ENCODE measurements around the gene PRDM16.

Gene PRDM16

GRCh38 chr1:3103967-3104677, 35.1 kb downstream of the PRDM16 start:
- no peak for DNase-seq (ENCODE audit: low spot score)

DNA sequence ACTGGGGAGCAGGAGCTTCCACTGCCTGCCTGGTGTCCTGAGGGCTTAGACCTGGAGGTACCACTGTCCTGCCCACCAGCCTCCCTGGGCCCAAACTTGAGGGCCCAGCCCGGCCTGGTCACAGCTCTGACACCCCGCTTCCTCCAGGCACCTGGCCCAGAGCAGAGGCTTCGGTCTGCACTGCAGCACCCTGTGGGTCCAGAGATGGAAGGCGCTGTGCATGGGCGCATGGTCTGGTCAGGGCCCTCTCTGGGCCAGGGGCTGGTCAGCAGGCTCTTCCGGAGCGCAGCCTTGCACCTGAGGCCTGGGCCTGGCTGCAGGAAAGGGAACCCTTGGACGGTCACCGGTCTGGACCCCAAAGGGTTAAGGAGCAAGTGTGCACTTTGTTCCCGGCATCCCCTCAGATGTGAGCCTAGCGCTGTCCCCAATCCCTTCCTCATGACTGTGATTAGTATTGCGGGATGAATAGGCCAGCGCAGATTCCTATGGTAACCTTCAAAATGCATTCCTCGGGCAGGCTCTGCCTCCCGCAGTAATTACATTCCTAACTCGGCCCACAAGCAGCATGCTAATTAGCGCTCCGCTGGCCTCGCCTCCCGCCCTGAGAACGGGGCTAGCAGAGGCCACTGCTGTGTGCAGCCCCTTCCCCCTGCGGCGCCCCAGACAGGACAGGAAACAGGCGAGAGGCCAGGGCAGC, 36.3 kb downstream of the PRDM16 start:
- DNase-seq (ENCODE audit: low spot score), result no peak

- DNase-seq (ENCODE audit: low spot score), result no peak
Measured at GRCh38 chr1:3106216-3106615, 37.2 kb downstream of the PRDM16 start.

DNA sequence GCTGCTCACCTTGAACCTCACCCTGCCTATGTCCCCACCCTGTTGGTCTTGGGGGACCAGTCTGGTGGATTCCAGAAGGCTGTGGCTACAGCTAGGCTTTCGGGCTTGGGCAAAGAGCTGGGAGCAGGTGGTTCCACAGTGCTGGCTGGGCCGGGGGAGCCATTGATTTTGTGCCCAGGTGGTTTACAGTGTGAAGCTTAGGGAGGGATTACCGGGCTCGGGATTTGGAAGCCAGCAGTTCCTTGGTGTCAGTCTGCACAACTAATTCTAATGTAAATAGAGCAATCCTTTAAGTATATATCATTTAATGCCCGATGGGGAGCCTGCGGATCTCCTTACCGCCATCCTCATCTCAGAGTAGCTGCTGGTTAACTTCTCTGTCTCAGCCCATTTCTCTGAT, 38.2 kb downstream of the PRDM16 start:
- no peak for DNase-seq (ENCODE audit: low spot score)

DNA sequence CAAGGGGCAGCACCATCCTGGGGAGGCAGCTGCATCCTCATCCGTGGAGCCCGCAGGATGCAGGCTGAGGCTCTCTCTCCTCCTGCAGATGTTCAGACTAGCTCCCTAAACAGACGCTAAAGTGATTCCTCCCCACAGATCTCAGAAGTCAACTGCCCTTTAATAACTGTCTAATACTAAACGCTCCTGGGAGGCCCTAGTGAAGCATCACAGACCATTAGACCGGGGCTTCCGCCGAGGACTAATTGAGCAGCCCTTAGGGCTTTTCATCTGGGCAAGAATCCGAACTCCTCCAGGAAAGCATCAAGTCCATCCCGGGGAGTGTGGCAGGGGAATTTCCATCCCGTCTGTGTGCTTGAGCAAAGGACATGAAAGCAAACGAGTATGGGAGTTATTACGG, 40.4 kb downstream of the PRDM16 start:
- no peak for DNase-seq (ENCODE audit: low spot score)

DNA sequence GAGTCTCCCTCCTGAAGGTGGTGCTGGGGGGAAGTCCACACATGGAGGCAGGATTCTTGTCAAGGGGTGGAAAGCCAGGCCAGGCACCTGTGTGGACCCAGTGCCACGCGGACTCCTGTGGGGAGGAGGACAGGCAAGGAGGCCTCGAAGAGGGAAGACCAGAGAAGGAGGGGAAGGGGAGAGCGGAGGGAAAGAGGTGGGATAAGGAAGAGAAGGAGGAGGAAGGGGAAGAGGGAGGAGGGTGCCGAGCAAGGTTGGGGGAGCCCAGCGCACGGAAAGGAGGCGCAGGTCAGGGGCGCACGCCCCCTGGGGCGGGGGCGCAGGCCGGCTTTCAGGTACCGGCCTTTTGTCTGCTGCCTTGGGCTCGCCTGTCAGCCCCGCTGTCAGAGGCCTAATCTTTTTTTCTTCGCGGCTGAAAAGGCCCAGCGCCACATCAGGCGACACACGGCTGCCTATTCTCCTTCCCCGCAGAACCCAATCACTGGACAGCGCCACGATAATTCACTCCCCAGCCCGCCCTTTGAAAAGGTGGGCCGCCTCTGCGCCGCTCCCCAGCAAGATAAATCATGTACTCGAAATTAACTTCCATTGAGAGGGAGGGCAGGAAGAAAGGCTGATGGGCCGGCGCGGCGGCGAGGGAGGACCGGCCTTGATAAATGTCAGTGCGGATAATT, 42.5 kb downstream of the PRDM16 start:
- DNase-seq (ENCODE audit: low spot score), result no peak

DNA sequence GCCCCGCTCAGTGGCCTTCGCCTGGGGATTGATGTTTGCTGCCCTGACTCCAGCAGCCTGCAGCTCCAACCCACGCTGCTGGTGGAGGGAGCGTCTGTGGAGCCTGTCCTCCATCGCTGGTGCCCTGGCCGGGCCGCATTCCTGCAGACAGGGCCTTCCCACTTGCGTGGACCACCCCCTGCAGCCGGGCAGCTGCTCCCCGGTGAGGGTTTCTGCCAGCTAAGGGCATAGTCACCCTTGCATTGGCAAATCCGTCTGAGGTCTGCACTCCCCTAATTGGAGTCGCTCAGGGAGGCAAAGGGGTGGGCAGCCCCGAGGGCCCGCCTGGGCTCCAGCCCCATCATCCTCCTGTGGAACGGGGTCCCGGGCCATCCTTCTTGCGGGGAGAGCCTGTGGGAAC, 43.5 kb downstream of the PRDM16 start:
- no peak for DNase-seq (ENCODE audit: low spot score)

DNA sequence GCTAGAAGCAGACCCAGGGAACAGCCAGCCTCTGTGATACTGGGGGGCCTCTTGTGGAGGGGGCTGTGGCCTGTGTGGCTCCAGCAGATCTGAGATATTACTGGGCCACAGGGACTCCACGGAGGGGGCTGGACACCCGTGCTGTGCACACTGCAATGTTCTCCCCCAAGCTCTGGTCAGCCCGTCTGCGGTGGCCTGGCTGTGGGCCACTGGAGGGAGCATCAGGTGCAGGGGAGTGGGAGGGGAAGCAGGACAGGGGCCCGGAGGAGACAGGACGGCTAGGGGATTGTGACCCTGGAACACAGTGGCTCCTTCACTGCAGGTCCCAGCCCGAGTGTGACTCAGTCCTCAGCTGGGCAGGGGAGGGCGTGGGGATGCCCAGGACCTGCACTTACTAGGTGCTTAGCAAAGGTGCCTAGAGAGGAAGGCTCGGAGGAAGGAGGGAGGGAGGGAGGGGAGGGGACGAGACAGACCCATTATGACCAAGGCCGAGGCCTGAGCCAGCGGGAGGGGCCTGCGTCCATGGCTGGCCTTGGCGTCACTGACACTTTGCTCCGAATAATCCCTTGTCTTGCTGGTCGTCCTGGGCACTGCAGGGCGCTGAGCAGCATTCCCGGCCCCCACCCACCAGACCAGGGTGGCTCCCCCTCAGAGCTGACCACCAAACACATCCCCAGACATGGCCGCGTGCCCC, 44.2 kb downstream of the PRDM16 start:
- no peak for DNase-seq (ENCODE audit: low spot score)

DNA sequence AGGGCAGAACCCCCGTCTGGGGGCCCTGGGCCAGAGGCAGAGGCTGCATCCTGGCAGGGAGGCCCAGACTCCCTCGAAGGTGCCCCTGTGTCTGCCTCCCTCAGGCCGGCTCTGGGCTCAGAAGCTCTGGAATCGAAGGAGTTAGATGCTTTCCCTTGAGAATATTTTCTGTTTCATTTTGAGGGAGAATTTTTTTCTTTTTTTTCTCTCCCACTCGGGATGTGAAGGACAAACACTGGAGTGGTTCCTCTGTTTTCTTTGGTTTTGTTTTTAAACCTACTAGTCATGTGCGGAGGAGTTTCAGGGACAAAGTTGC, 44.7 kb downstream of the PRDM16 start:
- no peak for DNase-seq (ENCODE audit: low spot score)

DNA sequence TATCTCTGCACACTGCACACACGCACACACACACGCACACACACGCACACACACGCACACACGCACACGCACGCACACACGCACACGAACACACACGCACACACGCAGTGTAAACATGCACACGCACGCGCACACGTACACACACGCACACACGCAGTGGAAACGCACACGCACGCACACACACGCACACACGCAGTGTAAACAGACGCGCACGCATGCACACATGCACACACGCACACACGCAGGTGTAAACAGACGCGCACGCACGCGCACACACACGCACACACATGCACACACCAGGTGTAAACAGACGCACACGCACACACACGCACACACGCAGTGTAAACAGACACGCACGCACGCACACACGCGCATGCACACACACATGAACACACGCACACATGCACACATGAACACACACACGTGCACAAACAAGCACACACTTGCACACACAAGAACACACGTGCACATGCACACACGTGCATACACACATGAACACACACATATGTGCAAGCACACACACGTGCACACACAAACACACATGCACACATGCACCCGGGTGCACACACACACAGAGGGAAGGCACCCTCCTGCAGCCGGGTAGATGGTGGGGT, 45.2 kb downstream of the PRDM16 start:
- no peak for DNase-seq (ENCODE audit: low spot score)

DNA sequence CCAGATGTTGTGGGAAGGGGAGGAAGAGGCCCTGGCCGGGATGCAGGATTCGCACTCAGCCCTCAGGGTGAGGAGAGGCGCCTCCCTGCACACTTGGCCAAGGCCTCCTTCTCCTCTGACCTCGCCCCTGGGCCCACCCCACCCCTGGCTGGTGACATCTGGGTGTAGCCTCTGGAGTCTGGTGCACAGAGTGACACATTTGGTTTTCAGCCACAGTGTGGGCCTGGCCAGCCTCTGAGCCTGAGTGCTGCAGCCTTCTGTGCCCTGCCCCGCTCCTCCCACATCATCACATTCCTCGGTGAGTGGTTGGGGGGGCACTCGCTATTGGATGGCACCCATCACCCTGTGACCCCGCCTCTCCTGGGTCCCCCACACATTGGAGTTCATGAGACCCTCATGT, 45.8 kb downstream of the PRDM16 start:
- no peak for DNase-seq (ENCODE audit: low spot score)

DNA sequence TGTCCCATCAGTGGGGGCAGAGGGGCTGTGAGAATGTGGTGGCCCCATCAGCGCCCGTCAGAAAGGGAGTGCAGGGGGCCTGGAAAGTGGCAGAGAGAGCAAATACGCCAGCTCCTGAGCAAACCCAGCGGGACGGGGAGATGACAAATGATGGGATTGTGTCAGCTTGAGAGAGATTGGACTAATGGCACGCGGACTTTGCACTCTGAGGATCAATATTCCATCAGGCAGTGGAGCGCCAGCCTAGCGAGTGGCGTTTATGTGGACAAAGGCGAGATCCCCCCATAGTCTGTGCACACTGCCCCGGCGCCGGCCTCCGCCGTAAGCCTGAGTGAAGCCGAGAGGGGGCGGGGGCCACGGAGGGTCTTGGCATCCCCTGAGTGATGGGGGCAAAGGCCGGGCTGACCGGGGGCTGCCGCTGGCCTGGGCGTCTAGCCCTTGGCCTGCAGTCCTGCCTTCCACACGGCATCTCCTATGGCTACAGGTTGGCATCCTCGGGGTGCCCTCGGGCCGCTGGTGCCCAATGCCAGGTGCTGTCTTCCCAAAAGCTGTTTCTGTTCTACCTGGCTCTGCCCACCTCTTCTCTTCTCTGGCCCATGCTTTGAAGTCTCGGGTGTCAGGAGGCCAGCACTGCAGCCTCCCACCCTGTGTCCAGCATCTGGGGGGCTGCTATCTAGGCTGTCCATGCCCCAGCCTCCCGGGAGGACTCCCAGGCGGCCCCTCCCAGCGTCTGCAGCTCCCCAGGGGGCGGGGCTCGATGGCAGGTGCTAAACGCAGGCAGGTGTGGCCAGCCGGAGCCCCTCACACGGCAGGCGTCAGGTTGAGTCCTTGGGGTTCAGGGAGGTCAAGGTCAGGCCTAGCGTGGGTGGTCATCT, 46.5 kb downstream of the PRDM16 start:
- DNase-seq (ENCODE audit: low spot score), result no peak

DNA sequence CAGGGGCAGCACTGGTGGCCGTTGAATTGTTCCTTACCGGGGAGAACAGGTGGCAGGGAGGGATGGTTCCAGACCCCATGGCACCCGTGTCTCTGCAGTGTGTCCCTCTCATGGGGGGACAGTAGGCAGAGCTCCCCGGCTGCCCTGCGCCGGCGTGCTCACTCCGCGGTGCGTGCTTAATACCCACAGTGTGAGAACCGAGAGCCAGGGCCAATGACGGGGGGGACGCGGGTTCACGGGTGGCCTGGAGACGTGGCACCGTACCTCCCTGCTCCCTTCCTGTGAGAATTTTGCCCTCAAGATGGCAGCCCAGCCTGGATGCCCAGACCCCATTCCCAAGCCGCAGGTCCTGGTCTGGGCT, 47.1 kb downstream of the PRDM16 start:
- DNase-seq (ENCODE audit: low spot score), result no peak

DNA sequence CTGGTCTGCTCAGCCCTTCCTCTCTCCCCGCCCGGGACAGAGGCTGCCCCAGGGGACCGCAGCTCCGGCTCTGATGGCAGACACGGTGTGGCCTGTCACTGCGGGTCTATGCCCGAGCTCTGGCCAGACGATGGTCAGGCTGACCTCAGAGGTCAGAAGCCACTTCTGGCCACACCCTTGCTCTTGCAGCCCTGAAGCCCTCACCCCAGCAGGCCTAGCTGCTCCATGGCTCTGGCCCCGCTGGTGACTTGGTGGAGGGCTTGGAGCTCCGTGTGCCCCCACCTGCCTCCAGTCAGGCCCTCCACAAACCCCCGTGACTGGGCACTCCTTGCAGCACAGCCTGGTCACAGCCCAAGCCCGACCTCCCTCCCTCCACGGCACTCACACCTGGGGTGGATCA, 47.6 kb downstream of the PRDM16 start:
- DNase-seq (ENCODE audit: low spot score), result no peak

- no peak for DNase-seq (ENCODE audit: low spot score)
Measured at GRCh38 chr1:3117879-3118278, 48.9 kb downstream of the PRDM16 start.

- DNase-seq (ENCODE audit: low spot score), result no peak
Measured at GRCh38 chr1:3119061-3119460, 50.1 kb downstream of the PRDM16 start.

DNA sequence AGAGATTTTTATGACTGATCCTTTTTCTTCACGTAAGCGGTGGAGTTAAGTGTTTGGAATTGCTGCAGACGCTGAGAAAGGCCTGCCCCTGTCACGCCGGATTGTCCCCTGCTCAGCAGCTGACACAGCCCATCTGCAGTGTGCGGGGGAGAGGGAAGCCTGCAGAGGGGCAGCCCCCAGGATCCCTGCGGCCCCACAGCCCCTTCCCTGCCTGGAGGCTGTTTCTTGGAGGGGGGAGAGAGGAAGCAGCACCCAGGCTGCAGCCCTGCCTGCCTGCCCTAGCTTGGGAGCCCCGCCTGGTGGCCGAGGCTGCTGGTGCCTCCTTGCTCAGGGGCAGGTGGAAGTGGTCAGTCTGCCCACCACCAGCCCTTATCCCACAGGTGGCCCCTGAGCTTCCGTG, 50.7 kb downstream of the PRDM16 start:
- DNase-seq (ENCODE audit: low spot score), result no peak

DNA sequence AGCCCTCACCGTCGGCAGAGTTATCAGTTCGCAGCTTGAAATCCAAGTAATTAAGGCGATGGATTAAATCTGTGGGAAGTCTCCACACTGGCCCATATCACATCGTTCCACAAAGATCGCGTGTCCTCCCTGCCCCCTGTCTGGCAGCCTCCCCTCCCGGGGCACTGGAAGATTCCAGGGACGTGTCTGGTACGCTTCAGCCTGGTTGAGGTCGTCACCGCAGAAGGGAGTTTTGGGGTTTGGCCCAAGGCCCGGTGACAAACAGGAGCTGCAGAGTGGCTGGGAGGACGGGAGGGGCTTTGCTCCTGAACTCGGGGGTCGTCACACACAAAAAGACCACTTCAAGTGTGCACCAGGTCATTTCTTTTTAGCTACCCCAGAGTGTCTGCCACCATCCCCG, 51.1 kb downstream of the PRDM16 start:
- DNase-seq (ENCODE audit: low spot score), result no peak

DNA sequence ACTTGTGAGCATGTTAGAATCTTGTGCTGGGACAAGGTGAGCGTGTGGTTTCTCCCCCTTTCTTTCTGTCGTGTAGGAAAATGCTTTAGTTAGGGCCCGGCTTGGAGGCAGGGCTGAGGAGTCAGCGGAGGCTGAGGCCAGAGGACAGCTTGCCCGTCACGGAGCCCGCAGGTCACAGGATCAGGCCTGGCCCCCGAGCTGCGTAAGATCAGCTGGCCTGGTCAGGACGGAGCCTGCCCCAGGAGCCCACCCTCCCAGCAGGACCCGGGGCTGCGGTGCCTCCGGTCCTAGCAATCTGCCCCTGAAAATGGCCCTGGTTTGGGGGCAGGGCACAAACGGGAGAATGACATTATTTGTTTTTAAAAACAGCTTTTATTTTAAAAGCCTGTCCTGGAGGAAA, 52.0 kb downstream of the PRDM16 start:
- no peak for DNase-seq (ENCODE audit: low spot score)

DNA sequence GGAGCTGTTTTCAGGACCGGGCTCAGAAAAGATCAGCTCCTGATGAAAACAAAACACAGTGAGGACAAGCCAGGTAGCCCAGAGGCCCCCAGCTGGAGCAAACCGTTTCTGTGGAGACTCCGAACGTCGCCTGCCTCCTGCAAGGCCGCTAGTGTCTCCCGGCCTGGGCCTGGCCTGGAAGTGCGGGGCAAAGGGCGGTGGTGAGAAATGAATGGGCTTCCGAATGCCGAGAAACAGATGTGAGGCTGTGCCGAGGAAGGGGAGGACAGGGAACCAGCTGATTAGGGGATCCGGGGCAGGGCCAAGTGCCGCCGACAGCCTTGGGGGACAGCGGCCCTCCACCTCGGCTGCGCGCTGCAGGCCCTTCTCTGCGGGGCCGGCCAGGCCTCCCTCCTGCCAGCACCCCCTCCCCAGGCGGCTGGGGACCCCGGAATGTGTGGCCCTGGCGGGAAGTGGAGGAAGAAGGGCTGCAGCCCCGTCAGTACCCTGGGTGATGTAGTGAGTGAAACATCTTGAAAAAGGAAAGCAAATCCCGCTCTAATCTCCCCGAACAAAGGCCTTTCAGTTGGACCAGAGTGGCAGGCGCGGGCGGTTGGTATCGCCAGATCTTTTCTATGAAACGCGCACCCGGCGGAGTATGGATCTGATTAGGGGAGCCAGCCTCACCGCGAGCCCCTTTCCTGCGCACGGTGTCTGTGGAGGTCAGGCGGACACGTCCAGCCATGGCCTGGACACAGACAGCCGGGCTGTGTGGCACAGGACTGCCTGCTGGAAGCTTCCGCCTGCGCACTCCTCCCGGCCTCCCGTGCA, 52.6 kb downstream of the PRDM16 start:
- no peak for DNase-seq (ENCODE audit: low spot score)

- no peak for DNase-seq (ENCODE audit: low spot score)
Measured at GRCh38 chr1:3122311-3122710, 53.3 kb downstream of the PRDM16 start.
